GM23338 (cell line): ENCODE measurements around the gene SRGAP3. TPM values are rescaled to one million over a fixed set of nuclear protein-coding genes. Genes with fewer than 3 reads are reported as not detected.

Experiments used
- ATAC-seq: fragments of 200-7000 bp; cut with Tn5 transposase; 3 replicates; pipeline ENCODE4 v1.9.1; 2020
- DNase-seq: peaks from one replicate; pipeline ENCODE4 v3.0.0-alpha.2; 2015; ENCODE audit warnings: low spot score
- H2AFZ ChIP-seq: fragments of 200-600 bp; sonication (generic); 2 replicates; pipeline ENCODE4 v1.8.0; 2016; ENCODE audit warnings: antibody characterized with exemption, mild to moderate bottlenecking, moderate library complexity
- H3F3A ChIP-seq: fragments of 200-600 bp; sonication (generic); replicated peaks from 2 replicates; pipeline ENCODE4 v1.8.0; 2017; ENCODE audit warnings: antibody characterized with exemption, mixed run types, low read depth
- H3K27ac ChIP-seq: fragments of 200-600 bp; sonication (generic); 2 replicates; pipeline ENCODE4 v1.6.1; 2016; ENCODE audit warnings: low read depth
- H3K27me3 ChIP-seq: fragments of 200-600 bp; sonication (generic); 2 replicates; pipeline ENCODE4 v1.8.0; 2016; ENCODE audit warnings: mild to moderate bottlenecking, mixed run types, moderate library complexity; ENCODE audit not compliant: insufficient read depth
- H3K36me3 ChIP-seq: fragments of 200-600 bp; sonication (generic); 2 replicates; pipeline ENCODE4 v1.8.0; 2016; ENCODE audit warnings: mild to moderate bottlenecking; ENCODE audit not compliant: insufficient read depth
- H3K4me1 ChIP-seq: fragments of 200-600 bp; sonication (generic); 2 replicates; pipeline ENCODE4 v1.8.0; 2016; ENCODE audit warnings: mild to moderate bottlenecking, moderate library complexity; ENCODE audit not compliant: insufficient read depth
- H3K4me2 ChIP-seq: fragments of 200-600 bp; sonication (generic); 2 replicates; pipeline ENCODE4 v1.7.1; 2017; ENCODE audit warnings: mixed run types
- H3K4me3 ChIP-seq: fragments of 200-600 bp; sonication (generic); 2 replicates; pipeline ENCODE4 v1.6.1; 2016; ENCODE audit warnings: mixed run types
- H3K79me2 ChIP-seq: fragments of 200-600 bp; sonication (generic); replicated peaks from 2 replicates; pipeline ENCODE4 v1.8.0; 2017; ENCODE audit warnings: mild to moderate bottlenecking; ENCODE audit not compliant: insufficient read depth
- H3K9me2 ChIP-seq: fragments of 200-600 bp; sonication (generic); 2 replicates; pipeline ENCODE4 v1.8.0; 2017; ENCODE audit not compliant: insufficient read depth
- H4K20me1 ChIP-seq: fragments of 200-600 bp; sonication (generic); replicated peaks from 2 replicates; pipeline ENCODE4 v1.8.0; 2017; ENCODE audit warnings: mild to moderate bottlenecking; ENCODE audit not compliant: insufficient read depth
- H3K27ac Mint-ChIP-seq: 2 replicates; pipeline ENCODE4 v1.8.0; 2020; ENCODE audit warnings: inconsistent platforms, mild to moderate bottlenecking, moderate library complexity, mixed read lengths
- H3K27me3 Mint-ChIP-seq: 3 replicates; pipeline ENCODE4 v1.8.0; 2022; ENCODE audit warnings: low read depth, mild to moderate bottlenecking, moderate library complexity, mixed read lengths, inconsistent platforms; ENCODE audit not compliant: insufficient read depth, poor library complexity
- H3K36me3 Mint-ChIP-seq: 3 replicates; pipeline ENCODE4 v1.8.0; 2021; ENCODE audit warnings: low read depth, mild to moderate bottlenecking, inconsistent platforms, moderate library complexity, mixed read lengths
- H3K4me1 Mint-ChIP-seq: 3 replicates; pipeline ENCODE4 v1.8.0; 2020; ENCODE audit warnings: mild to moderate bottlenecking, inconsistent platforms, mixed read lengths
- H3K4me3 Mint-ChIP-seq: 3 replicates; pipeline ENCODE4 v1.8.0; 2021; ENCODE audit warnings: moderate library complexity, mild to moderate bottlenecking, inconsistent platforms, mixed read lengths
- H3K9me3 Mint-ChIP-seq: 3 replicates; pipeline ENCODE4 v1.8.0; 2020; ENCODE audit warnings: moderate library complexity, mild to moderate bottlenecking, inconsistent platforms, mixed read lengths
- CREB1 ChIP-seq: fragments of 250-450 bp; sonication (Bioruptor Pico); IDR thresholded peaks from 2 replicates; pipeline ENCODE4 v1.5.0; 2020; ENCODE audit warnings: low read depth, mild to moderate bottlenecking, moderate library complexity
- NANOG ChIP-seq: IDR thresholded peaks from 2 replicates; pipeline ENCODE4 v1.6.1; 2016; ENCODE audit warnings: antibody characterized with exemption, borderline replicate concordance
- STAT1 ChIP-seq: IDR thresholded peaks from one replicate; pipeline ENCODE4 v1.6.1; 2016; ENCODE audit warnings: antibody characterized with exemption; ENCODE audit not compliant: unreplicated experiment
- ZNF114 ChIP-seq: fragments of 250-450 bp; sonication (Bioruptor Pico); IDR thresholded peaks from 2 replicates; pipeline ENCODE4 v1.5.0; 2020; ENCODE audit warnings: mild to moderate bottlenecking, moderate library complexity
- polyA plus RNA-seq: library from polyadenylated mRNA; unstranded; fragments of >200 nt; fragmentation: Nextera tagmentation; extraction: Ambion mirVana; gene quantifications from 2 replicates; pipeline ENCODE4 v1.2.1, GENCODE V29; 2016
- total RNA-seq: library from RNA; depleted of rRNA; stranded (reverse); fragments of >200 nt; shearing (Covaris generic); gene quantifications from 2 replicates; pipeline ENCODE4 v1.2.3, GENCODE V29; 2014
- TF ChIP-seq, protein P1 (sequence below): fragments of 250-450 bp; sonication (Bioruptor Pico); IDR thresholded peaks from 2 replicates; pipeline ENCODE4 v1.5.0; 2020; ENCODE audit warnings: mild to moderate bottlenecking, moderate library complexity
- TF ChIP-seq, protein P2 (sequence below): IDR thresholded peaks from 2 replicates; pipeline ENCODE4 v1.6.1; 2016; ENCODE audit warnings: antibody characterized with exemption

The SRGAP3 gene
- total and polyA plus RNA-seq, 2 experiments from 2014 or later = 6.4 to 9.4 TPM

- TF ChIP-seq, protein P1, sequence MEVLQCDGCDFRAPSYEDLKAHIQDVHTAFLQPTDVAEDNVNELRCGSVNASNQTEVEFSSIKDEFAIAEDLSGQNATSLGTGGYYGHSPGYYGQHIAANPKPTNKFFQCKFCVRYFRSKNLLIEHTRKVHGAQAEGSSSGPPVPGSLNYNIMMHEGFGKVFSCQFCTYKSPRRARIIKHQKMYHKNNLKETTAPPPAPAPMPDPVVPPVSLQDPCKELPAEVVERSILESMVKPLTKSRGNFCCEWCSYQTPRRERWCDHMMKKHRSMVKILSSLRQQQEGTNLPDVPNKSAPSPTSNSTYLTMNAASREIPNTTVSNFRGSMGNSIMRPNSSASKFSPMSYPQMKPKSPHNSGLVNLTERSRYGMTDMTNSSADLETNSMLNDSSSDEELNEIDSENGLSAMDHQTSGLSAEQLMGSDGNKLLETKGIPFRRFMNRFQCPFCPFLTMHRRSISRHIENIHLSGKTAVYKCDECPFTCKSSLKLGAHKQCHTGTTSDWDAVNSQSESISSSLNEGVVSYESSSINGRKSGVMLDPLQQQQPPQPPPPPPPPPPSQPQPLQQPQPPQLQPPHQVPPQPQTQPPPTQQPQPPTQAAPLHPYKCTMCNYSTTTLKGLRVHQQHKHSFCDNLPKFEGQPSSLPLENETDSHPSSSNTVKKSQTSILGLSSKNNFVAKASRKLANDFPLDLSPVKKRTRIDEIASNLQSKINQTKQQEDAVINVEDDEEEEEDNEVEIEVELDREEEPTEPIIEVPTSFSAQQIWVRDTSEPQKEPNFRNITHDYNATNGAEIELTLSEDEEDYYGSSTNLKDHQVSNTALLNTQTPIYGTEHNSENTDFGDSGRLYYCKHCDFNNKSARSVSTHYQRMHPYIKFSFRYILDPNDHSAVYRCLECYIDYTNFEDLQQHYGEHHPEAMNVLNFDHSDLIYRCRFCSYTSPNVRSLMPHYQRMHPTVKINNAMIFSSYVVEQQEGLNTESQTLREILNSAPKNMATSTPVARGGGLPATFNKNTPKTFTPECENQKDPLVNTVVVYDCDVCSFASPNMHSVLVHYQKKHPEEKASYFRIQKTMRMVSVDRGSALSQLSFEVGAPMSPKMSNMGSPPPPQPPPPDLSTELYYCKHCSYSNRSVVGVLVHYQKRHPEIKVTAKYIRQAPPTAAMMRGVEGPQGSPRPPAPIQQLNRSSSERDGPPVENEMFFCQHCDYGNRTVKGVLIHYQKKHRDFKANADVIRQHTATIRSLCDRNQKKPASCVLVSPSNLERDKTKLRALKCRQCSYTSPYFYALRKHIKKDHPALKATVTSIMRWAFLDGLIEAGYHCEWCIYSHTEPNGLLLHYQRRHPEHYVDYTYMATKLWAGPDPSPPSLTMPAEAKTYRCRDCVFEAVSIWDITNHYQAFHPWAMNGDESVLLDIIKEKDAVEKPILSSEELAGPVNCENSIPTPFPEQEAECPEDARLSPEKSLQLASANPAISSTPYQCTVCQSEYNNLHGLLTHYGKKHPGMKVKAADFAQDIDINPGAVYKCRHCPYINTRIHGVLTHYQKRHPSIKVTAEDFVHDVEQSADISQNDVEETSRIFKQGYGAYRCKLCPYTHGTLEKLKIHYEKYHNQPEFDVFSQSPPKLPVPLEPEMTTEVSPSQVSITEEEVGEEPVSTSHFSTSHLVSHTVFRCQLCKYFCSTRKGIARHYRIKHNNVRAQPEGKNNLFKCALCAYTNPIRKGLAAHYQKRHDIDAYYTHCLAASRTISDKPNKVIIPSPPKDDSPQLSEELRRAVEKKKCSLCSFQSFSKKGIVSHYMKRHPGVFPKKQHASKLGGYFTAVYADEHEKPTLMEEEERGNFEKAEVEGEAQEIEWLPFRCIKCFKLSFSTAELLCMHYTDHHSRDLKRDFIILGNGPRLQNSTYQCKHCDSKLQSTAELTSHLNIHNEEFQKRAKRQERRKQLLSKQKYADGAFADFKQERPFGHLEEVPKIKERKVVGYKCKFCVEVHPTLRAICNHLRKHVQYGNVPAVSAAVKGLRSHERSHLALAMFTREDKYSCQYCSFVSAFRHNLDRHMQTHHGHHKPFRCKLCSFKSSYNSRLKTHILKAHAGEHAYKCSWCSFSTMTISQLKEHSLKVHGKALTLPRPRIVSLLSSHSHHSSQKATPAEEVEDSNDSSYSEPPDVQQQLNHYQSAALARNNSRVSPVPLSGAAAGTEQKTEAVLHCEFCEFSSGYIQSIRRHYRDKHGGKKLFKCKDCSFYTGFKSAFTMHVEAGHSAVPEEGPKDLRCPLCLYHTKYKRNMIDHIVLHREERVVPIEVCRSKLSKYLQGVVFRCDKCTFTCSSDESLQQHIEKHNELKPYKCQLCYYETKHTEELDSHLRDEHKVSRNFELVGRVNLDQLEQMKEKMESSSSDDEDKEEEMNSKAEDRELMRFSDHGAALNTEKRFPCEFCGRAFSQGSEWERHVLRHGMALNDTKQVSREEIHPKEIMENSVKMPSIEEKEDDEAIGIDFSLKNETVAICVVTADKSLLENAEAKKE (CRISPR knock-in tag) = no peak
These were observed 50.5 kb downstream of the SRGAP3 start (continued) for GRCh38 chr3:9198899-9199335.

GRCh38 chr3:9198261-9198660 is 51.2 kb downstream of the SRGAP3 start:
- no peaks in the 10 kb centered on the region; the same call in 2 of the 3 replicates for H3K9me3 Mint-ChIP-seq
- peaks cover 13% of the 10 kb centered on the region; the same call in 1 of the 2 replicates for H3K9me2 ChIP-seq
- no peaks in the 10 kb centered on the region for H4K20me1 ChIP-seq
- no peaks in the 10 kb centered on the region for H3K79me2 ChIP-seq
- no peak overlapping the region for H3K27ac Mint-ChIP-seq
- no peak overlapping the region for H3K27ac ChIP-seq
- DNase-seq = no peak
- no peak overlapping the region for H3K4me3 ChIP-seq
- peaks cover 44% of the 10 kb centered on the region for H3K4me1 ChIP-seq
- peaks cover 49% of the 10 kb centered on the region for H3K4me1 Mint-ChIP-seq
- no peak for ATAC-seq
- H3K27me3 Mint-ChIP-seq = peaks cover 7% of the 10 kb centered on the region
- H2AFZ ChIP-seq = no peak overlapping the region
- H3K4me3 Mint-ChIP-seq = no peak overlapping the region
- no peaks in the 10 kb centered on the region for H3K36me3 ChIP-seq
- H3K36me3 Mint-ChIP-seq = no peaks in the 10 kb centered on the region
- H3K4me2 ChIP-seq = peak overlapping the region; percentile 4; the same call in 1 of the 2 replicates
- H3K27me3 ChIP-seq = no peaks in the 10 kb centered on the region
- H3F3A ChIP-seq = no peaks in the 10 kb centered on the region
- TF ChIP-seq STAT1 (no peak), NANOG (no peak), ZNF114 (no peak), CREB1 (CRISPR knock-in tag) (no peak)
- TF ChIP-seq, protein P1 (CRISPR knock-in tag) = no peak
- TF ChIP-seq, protein P2, sequence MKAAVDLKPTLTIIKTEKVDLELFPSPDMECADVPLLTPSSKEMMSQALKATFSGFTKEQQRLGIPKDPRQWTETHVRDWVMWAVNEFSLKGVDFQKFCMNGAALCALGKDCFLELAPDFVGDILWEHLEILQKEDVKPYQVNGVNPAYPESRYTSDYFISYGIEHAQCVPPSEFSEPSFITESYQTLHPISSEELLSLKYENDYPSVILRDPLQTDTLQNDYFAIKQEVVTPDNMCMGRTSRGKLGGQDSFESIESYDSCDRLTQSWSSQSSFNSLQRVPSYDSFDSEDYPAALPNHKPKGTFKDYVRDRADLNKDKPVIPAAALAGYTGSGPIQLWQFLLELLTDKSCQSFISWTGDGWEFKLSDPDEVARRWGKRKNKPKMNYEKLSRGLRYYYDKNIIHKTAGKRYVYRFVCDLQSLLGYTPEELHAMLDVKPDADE = no peak
